Medulla oblongata (tissue), 1 donor: ENCODE data around the gene NR2C2.

Experiments
- DNase-seq: peaks from one replicate; pipeline ENCODE4 v3.0.0-alpha.2; 2015; ENCODE audit errors: extremely low spot score

NR2C2 gene

DNA sequence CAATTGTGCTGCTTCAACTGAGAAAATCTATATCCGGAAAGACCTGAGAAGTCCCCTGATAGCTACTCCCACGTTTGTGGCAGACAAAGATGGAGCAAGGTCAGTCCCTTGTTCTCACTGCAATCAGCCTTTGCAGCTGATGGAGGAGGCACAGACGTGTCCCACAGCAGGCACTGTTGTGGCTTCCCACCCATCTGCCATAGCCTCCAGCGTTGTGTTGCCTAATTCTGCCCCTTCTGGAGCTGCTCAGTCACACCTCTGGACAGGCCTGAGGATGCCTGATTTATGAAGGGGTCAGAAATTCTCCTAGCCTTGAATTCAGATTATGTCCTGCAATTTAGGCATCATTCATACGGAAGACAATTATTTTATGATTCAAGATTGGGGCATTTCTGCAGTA, 75.9 kb downstream of the NR2C2 start:
- DNase-seq = no peak

DNA sequence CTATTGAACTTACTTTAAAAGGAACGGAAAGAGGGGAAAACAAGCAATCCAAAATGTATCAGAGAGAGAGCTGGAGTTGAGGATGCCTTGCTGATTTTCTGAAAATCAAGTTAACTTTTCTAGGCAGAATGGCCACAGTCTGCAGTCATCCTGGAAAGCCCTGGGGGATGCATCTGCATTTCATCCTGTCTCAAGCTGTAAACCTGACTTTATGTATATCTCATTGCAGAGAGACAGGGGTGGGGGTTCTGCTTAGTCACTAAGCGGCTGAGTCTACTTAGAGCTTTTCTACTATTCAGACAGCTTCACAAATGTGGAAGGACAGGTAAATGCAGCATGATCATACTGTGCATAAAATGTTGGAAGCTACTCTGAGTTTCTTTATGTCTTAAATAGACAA, 76.3 kb downstream of the NR2C2 start:
- no peak for DNase-seq

DNA sequence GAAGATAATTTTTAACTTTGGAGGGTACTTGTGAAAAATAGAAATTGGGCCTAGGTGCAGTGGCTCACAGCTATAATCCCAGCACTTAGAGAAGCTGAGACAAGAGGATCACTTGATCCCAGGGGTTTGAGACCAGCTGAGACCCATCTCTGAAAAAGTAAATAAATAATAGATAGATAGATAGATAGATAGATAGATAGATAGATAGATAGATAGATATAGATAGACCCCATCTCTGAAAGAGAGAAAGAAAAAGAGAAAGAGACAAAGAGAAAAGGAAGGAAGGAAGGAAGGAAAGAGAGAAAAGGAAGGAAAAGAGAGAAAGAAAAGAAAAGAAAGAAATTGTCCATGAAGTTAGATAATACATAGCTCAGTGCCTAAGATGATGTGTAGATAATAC, 82.2 kb downstream of the NR2C2 start:
- no peak for DNase-seq

DNA sequence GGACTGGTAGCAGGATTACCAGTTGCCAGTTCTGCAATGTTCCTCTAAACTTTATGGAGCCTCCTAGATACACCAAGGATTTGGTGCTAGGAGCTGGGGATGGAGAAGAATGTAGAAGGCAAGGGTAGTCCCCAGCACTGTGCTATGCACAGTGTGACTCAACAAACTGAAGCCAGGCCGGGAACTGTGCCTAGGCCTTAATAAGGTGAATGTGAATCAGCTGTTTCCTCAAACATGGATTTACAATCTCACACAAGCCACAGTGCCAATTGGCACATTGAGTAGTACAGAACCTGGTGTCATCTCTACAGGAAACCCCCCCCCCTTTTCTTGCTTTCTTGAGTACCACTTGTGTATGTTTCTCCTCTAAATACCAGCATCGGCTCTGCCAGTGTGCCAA, 85.3 kb downstream of the NR2C2 start:
- no peak for DNase-seq

DNA sequence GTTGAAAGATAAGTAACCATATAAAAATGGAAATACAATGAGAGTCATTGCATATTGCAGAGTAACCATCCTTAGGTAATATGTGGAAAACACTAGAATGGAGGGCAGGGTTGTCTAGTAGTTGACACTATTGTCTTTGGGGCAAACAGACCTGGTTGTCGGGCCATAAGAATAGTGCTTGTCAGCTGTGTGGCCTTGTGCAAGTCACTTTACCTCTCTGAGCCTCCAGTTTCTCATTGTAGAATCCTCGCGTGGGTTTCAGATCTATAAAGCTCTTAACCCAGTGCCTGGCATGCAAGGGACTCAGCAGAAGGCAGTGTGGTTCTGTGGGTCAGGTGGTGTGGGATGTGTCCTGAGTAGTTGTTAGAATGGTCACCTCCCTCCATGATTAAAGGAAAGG, 85.7 kb downstream of the NR2C2 start:
- no peak for DNase-seq

DNA sequence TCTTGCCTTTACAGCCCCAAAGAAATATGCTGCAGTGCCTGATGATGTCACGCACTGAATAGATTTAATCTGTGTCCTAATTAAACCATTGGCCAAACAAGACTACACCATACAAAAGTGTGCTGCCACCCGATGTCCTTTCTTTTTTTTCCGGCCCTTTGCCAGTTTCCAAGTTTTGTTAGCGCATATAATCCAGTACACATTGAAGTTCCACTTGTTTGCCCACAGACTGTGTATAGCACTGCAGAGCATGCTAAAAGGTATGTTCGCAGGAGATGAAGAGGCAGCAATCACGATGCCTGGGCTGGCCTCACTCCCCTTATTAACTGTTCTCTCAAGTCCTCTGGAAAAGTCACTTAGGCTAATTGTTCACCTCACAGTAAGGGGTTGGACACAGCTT, 90.9 kb downstream of the NR2C2 start:
- DNase-seq = no peak

DNA sequence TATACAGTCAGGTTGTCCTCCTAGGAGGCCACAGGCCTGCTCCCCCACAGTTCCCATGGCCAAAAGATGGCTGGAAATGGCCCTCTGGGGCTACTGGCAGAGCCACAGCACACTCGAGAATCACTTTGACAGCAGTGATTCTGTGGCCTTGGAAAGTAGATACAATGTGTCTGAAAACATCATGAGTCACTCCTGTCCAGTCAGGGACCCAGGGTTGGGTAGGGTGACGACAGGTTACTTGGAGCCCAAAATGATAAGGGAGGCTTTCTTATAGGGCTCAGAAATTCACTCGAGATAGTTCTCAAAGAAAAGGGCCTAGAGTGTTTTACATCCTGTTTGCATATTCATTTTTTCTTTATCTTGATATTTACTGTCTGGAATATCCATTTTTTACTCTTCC, 93.5 kb downstream of the NR2C2 start:
- DNase-seq = no peak

DNA sequence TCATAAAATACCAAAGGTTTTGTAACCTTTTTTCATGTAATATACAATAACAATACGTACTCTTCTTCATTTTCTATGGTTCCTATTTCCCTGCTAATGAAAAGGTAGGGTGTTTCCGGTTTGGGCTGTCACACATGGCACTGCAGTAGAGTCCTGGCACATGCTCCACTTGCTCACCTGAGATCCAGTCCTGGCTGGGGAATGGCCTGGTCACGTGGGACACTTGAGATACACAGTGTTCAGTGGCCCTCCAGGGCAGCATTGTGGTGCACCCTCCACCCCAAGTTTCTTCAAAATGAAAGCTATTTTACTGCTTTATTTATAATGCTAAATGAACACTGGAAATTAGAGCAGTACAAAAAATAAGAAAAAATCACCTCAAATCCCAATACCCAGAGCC, 94.6 kb downstream of the NR2C2 start:
- no peak for DNase-seq

DNA sequence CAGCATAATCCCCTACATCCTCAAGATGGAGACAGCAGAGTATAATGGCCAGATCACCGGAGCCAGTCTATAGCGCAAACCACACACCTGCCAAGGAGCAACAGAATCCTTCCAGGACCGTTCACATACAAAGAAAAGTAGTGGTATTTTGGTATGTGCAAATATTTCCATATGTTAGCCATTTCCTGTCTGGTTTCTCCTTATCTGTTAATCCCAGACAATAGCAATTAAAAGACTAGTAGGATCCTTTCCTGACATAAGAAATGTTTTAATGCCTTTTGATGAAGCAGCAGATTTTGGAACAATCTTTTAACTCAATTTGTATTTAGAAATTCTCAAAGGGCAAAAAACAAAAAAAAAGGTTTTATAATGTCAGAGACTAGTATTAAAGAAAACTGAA, 95.6 kb downstream of the NR2C2 start:
- DNase-seq = no peak

DNA sequence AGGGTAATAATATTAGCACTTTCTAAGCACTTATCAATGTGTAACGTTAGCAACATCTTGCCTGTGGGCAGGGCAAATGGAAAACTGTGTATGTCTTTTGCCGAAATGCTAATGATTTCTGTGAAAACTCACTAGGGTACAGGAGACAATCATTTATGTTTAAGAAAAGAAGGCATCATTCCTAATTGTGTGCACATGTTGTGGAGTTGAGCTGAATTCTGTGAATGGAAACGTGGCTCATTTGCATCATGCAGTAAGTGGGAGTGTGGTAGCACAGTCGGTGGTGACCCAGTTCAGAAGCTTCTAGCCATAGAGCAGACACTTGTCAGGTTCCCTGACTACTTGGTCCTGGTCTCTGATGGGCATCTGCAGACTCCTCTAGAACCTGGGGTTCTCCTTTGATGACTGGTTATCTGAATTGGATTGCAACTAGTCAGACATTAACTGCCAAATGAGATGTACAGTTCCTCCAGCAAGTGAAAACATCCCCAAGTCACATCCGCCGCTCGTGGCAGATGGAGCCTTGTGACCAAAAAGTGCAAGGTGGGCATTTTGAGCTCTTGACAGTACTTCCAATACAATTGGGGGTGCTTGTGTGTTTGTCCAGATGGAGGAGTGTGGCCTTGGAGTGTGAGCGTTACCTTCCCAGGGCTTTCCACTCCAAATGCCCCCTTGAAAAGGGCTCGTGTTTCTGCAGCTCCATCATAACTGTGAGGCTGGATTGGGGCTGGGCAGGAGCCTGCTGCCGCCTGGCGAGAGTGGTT, 96.2 kb downstream of the NR2C2 start:
- no peak for DNase-seq

DNA sequence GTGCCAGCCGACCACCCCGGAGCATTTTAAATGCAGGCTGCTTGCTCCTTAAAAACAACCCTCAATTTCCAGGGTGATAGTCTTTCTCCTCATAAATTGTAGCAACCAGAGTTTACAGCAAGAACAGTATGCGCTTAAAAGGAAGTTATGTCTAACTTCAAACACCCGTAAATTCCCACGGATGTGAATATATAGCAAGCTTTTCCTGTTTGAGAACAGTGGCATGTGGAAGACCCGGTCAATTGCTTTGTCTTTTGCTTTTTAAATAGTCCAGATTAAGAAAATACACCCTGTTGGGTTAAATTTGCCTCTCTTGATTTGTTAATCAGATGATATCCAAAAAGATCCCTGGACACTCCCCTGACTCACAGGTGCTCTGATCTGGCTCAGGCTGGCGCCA, 96.9 kb downstream of the NR2C2 start:
- DNase-seq = no peak

DNA sequence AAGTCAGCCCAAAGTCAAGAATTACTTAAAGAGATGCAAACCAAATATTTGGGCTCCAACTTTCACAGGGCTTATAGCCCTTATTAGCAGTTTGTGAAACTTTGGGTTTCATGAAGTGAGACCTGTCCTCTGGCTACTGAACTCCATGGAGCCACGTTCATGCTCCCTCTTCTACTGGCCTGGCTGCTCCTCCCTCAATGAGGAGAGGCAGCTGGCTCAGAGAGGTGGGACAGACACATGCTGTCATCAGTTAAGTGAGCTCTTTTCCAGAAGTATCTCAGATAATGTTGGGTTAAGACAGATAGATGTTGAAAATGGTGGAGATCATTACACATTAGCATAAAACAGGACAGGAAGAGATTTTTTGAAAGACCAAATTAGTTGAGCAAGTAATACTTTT, 98.3 kb downstream of the NR2C2 start:
- no peak for DNase-seq

DNA sequence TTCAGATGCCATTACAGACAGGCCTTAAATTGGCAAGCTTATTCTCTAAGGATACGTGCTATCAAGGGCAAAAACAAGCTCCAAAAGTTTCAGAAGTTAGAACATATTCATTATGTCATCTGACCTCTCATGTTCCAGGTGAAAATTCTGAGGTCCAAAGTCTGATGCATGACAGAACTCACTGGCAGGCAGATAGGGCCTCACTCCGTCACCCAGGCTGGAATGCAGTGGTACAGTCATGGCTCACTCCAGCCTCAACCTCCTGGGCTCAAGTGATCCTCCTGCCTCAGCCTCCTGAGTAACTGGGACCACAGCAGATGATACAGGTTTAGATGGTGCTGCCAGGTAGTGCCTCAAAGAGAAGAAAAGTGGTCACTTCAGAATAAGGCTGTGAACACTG, 102.2 kb downstream of the NR2C2 start:
- no peak for DNase-seq

DNA sequence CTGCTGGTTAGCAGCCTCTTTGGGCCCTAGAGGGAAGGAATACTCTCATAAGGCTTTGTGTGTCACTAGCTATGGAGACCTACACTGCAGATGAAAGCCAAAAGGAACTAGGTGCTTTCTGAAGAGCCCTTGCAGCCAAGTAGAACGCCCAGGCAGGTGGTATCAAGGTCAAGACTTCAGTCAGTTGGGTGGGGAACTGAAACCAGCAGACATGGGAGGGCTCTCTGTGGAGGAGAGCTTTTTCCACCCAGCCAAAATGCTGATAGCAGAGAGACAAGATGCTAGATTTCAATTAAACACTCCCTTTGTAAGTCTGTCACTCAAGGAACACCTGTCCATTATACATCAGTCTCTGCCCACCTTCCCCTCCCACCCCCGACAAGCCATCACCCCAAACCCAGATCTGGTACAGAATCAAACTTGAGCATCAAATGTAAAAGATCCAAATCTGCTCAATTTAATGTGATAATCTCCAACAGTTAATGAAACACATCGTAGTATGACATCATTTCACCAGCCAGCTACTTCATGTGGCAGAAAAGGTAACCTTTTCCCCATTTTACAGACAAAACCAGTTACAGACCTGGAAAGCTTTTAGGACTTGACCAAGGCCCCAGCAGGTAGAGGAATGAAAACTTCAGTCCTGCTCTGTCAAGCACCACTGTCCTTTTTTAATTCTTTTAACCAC, 103.2 kb downstream of the NR2C2 start:
- no peak for DNase-seq

DNA sequence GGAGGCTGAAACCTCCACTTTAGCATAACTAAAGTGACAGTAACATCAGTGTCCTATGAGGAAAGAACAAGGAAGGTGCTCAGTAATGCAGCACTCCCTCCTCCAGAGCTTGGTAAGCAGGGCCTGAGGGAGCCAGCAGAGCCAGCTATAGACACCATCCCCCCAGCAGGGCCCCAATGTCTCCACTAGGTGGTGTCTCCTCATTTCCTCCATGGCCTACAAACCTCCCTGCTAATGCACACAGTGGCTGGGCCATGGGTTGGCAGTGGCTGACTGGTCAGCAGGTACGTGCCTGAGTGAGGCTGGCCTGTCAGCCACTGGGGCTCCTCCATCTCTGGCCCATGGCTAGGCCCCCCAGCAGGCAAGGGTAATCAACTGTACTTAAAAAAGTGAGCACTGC, 104.1 kb downstream of the NR2C2 start:
- peak; percentile 42 for DNase-seq

DNA sequence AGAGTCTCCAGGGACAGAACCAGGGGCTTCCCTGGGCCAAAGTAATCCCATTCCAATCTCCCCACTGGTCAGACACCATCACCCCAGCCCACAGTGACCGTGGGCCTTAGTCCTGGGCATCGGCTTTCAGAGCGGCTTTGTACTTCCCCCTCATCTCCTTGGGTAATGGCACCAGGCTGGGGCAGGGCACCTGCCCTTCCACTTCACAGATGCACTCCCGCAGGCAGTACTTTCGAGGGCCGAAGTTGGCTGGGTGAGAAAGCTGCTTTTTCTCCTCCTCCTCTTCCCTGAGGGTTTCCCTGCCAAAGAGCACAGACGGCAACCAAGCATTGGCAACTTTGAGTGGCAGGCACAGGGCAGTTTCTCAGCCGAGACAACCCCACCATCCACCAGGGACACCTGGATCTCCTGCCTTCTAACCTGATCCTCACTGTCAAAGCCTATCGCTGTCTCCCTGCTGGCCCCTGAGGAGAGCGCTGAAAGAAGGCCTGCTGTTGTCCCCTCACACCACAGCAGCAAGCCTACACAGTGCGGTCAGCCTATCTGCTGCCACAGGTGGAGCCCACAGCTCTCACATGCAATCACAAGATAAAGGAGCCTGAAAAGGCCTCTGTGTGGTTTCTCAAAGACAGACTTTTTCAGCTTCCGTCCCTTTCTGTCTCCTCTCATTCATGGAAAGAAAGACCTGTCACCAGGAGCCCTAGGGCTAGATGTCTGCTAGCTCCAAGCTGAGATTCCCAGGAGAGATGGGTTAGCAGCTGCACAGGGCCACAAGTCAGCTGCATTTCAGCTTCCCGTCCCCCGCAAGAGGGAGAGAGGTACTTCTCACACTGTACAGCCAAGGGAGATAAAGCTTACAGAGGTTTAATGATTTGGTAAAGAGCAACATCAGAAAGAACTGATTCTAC, 105.2 kb downstream of the NR2C2 start:
- DNase-seq = no peak

DNA sequence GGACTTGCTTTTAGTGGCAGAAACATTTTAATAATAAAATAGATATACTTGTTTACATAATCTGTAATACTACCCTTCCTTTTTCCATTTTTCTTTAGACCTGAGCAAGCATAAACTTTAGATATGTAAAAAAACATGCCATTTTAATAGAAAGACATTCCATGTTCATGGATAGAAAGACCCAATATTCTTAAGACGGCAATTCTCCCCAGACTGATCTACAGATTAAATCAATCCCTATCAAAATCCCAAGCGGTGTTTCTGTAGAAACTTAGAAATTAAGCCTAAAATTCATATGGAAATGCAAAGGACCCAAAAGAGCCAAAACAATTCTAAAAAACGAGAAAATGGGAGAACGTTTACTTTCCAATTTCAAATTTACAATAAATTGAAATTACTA, 106.2 kb downstream of the NR2C2 start:
- no peak for DNase-seq

DNA sequence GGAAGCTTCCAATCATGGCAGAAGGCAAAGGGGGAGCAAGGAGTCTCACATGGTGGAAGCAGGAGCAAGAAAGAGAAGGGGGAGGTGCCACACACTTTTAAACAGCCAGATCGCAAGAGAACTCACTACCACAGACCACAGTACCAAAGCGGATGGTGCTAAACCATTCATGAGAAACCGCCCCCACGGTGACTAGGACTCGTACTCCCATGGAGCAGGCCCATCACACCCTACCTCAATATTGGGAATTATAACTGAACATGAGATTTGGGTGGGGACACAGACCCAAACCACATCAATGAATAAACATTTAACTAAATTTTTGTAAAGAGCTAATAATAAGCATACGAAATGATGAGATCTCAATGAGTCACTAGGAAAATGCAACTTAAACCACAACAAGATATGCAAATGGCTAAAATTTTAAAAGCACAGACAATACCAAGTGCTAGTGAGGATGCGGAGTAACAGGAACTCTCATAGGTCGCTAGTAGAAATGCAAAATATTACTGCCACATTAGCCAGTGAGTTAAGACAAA, 107.7 kb downstream of the NR2C2 start:
- no peak for DNase-seq

DNA sequence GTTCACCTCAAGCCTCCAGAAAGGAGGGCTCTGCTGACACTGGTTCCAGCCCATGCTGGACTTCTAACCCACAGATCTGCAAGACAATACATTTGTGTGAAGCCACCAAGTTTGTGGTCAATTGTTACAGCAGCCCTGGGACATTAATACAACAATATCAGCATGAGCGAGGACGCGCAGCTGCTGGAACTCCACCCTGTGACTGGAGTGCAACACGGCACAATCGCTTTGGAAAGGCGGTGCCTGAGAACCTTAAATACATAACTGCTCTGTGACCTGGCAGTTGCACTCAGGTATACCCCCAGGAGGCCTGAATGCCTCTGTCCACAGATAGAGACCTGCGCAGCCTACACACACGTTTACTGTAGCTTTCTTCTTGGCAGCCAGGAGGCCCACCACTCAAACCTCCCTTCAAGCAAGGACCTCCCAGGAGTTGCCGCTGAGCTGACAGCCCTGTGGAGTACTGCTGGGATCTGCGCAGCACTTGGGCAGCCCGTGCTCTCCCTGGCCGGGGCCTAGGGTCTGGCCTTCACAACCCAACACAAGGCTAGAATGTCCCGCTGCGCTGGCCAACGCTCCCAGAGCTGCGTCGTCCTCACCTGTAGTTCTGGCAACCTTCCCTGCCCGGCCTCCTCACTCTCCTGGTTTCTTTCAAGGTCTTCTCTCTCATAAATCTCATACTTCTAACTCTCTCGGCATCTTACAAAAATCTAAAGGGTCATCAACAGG, 109.5 kb downstream of the NR2C2 start:
- DNase-seq = no peak

DNA sequence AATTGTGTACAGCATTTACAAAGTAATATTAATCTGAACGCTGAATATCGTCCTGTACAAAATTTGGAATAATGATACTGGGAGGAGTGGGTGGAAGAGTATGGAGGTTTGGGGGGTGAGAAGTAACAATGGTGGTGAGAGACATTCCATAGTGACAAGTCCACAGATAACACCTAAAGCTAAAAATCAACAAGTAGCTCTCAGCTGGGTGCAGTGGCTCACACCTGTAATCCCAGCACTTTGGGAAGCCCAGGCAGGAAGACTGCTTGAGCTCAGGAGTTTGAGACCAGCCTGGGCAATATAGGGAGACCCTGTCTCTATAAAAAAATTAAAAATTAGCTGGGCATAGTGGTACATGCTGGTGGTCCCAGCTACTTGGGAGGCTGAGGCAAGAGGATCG, 112.6 kb downstream of the NR2C2 start:
- DNase-seq = no peak

DNA sequence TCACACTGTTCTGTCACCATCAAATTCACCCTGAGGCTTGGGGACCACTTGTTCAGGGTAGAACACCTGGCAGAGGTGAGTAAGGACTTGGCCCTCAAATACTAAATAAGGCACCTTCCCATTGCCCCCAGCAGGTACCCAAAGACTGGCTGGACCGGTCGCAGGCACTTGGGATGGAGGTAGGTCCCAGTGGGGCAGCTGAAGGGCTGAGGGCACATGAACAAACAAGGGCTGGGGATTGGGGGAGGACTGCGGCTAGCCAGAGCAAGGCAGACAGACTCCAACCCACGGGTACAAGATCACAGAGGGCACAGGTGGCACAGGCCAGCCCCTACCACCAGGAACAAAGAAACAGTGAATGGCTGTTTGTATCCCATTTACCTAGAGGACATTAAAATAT, 115.9 kb downstream of the NR2C2 start:
- no peak for DNase-seq
